Hematopoietic multipotent progenitor cell treated with erythropoietin and hydrocortisone succinate and interleukin-3 and kit ligand, for 17 days (in vitro differentiated cells): ENCODE results near the gene CCDC175.

Experiments
- DNase-seq: peaks from one replicate; pipeline ENCODE4 v3.0.0-alpha.2; 2015; ENCODE audit warnings: low spot score

Gene CCDC175

GRCh38 chr14:59576332-59577294 is at the start of gene CCDC175:
TSS of gene CCDC175 (minus strand) at chr14:59576812. CDS start at chr14:59576775, 37 bp downstream.
- peak; percentile 78 for DNase-seq

- no peak for DNase-seq
Observed at GRCh38 chr14:59622631-59623030, 46.0 kb upstream of the CCDC175 start.

- no peak for DNase-seq
Observed at GRCh38 chr14:59619061-59619460, 42.4 kb upstream of the CCDC175 start.

GRCh38 chr14:59601056-59601455 is 24.4 kb upstream of the CCDC175 start:
- DNase-seq, result no peak

GRCh38 chr14:59600211-59600945 is 23.8 kb upstream of the CCDC175 start:
- no peak for DNase-seq

GRCh38 chr14:59595071-59595470 is 18.5 kb upstream of the CCDC175 start:
- DNase-seq, result no peak

GRCh38 chr14:59591641-59592370 is 15.2 kb upstream of the CCDC175 start:
- no peak for DNase-seq

- no peak for DNase-seq
Observed at GRCh38 chr14:59588101-59588500, 11.5 kb upstream of the CCDC175 start.

- no peak for DNase-seq
Observed at GRCh38 chr14:59585891-59586554, 9.4 kb upstream of the CCDC175 start.

- no peak for DNase-seq
Observed at GRCh38 chr14:59583755-59584154, 7.1 kb upstream of the CCDC175 start.

- no peak for DNase-seq
Observed at GRCh38 chr14:59582845-59583509, 6.4 kb upstream of the CCDC175 start.

GRCh38 chr14:59582161-59582560 is 5.5 kb upstream of the CCDC175 start:
- no peak for DNase-seq

- no peak for DNase-seq
Observed at GRCh38 chr14:59580911-59581310, 4.3 kb upstream of the CCDC175 start.

GRCh38 chr14:59570122-59570521 is 6.5 kb downstream of the CCDC175 start:
- no peak for DNase-seq

GRCh38 chr14:59566725-59567124 is 9.9 kb downstream of the CCDC175 start:
- DNase-seq, result no peak

- no peak for DNase-seq
Observed at GRCh38 chr14:59566296-59566695, 10.3 kb downstream of the CCDC175 start.

GRCh38 chr14:59565087-59565486 is 11.5 kb downstream of the CCDC175 start:
- DNase-seq, result no peak

GRCh38 chr14:59564366-59564765 is 12.2 kb downstream of the CCDC175 start:
- no peak for DNase-seq

GRCh38 chr14:59547310-59547709 is 29.3 kb downstream of the CCDC175 start:
- no peak for DNase-seq

- DNase-seq, result no peak
Observed at GRCh38 chr14:59543873-59544272, 32.7 kb downstream of the CCDC175 start.

- no peak for DNase-seq
Observed at GRCh38 chr14:59541731-59542130, 34.9 kb downstream of the CCDC175 start.
